Measurements from ENCODE around the gene EXD3. TPM values are rescaled to one million over a fixed set of nuclear protein-coding genes. Genes with fewer than 3 reads are reported as not detected.

EXD3 gene
- polyA plus RNA-seq, 4 donors: 8.4 to 26.9 (median 11.4) TPM

DNA sequence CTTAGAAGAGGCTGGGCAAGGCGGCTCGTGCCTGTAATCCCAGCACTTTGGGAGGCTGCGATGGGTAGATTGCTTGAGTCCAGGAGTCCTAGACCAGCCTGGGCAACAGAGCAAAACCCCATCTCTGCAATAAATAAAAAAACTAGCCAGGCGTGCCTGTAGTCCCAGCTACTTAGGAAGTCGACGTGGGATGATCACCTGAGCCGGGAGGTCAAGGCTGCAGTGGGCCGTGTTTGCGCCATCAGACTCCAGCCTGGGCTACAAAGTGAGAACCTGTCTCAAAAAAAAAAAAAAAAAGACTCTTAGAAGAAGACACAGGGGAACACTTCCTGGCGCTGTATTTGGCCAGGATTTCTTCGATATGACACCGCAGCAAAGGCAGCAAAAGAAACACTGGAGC, 97.2 kb downstream of the EXD3 start:
- no peak for DNase-seq (ENCODE audit: low read depth in 4 of 4, low spot score in 3 of 4)

DNA sequence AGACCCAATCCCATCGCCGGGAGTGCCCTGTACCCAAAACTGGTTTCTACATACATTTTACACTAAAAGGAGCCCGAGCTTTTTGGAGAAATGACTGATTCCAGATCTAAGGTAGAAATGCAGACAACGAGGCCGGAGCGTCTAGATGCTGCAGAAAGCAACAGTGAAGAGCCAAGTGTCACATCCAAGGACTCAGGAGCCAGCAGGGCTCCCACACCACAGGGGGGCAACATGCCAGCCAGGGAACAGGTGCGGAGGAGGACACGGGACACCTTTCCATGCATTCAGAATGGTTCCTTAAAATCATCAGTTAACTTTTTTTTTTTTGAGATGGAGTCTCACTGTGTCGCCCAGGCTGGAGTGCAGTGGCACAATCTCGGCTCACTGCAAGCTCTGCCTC, 97.8 kb downstream of the EXD3 start:
- DNase-seq (ENCODE audit: low read depth in 4 of 4, low spot score in 3 of 4): no peak

DNA sequence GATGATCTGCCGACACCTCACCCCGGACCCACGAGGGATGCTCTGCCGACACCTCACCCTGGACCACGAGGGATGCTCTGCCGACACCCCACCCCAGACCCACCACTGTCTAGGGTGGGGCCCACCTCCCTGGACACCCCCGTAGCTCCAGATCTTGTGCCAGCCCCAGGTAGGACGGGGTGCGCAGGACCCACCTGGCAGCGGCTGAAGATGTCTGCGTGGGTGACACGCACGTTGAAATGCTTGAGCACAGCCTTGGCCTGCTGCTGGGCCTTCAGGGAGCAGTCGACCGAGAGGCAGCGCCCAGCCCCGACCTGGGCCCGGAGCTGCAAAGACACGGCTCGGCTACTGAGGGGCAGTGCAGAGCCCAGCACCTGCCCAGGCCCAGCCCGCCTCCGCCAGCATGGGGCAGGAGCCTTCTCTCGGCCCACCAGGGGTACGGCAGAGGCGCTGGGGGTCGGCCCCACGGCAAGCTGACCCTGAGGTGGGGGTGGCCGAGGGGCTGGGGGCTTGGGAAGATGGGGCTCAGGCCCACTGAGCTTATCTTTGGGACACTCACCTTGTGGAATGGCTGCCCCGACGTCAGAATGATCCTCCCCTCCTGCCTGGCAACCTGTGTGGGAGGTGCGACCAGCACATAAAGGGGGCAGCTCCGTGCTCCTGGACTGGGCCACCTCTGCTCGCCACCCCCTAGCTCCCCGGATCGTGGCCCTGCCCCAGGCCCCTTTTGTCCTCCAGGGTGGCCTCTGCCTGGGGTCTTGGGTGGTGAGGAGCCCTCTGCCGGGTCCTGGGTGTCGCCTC, 99.2 kb downstream of the EXD3 start:
- DNase-seq (ENCODE audit: low read depth in 4 of 4, low spot score in 3 of 4): no peak

DNA sequence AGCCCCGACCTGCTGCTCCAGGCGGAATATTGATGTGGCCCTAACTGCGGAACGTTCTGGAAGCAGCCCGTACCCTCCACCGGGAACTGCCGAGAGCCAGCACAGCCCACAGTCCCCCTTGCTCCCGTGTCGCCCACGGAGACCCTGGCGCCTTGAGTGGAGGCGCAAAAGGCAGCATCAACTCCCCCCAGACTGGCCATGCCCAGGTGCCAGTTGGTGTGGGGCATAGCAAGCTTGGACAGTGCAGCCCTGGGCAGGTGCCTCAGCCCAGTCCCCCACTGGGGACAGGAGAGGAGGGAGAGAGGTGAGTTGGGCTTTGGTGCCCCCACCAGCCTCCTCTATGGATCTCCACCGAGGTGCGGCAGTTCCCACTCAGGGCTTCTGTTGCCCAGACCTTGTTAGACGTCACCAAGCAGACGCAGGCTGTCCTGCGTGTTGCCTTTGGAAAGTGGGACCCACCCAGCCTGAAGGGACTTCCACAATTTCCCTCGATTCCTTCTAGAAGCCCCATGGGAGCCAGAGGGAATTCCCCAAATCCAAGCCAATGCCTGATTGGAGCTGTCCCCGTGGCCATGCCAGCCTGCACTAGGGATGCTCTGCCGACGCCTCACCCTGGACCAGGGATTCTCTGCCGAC, 101.1 kb downstream of the EXD3 start:
- no peak for DNase-seq (ENCODE audit: low read depth in 4 of 4, low spot score in 3 of 4)

DNA sequence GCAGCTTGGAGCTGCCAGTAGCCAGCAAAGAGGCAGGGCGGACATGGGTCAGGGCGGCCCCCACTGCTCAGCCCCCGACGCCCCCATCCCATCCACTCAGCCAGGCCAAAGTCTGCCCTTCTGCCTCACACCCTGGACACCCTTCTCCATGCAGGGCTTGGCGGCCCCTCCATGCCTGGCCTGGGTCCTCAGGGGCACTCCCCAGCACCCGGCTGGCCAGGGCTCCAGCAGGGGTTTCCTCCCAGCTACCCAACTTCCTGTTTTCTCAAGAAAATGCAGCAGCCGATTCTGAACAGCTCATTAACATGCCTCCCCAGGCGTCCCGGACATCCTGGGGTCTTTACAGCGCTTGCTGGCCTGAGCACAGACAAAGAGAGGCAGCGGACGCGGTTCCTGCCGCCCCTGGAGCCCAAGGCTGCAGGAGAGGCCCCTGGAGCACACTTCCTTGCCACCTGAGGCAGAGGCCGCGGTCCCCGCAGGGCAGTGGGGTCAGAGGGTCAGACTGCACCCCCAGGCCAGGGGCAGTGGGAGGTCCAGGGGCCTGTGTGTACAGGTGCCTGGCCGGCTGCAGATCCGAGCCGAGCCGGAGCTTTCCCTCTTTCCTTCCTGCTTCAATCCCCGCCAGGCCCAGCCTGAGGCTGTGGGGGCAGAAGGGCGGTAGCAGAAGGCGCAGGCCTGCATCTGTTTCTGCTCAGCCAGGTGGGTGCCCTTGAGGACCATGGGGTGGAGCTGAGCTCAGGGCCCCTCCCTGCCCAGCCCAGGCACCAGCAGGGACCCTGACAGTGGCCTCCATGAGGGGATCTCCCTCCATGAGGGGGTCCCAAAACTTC, 102.2 kb downstream of the EXD3 start:
- no peak for DNase-seq (ENCODE audit: low read depth in 4 of 4, low spot score in 3 of 4)

DNA sequence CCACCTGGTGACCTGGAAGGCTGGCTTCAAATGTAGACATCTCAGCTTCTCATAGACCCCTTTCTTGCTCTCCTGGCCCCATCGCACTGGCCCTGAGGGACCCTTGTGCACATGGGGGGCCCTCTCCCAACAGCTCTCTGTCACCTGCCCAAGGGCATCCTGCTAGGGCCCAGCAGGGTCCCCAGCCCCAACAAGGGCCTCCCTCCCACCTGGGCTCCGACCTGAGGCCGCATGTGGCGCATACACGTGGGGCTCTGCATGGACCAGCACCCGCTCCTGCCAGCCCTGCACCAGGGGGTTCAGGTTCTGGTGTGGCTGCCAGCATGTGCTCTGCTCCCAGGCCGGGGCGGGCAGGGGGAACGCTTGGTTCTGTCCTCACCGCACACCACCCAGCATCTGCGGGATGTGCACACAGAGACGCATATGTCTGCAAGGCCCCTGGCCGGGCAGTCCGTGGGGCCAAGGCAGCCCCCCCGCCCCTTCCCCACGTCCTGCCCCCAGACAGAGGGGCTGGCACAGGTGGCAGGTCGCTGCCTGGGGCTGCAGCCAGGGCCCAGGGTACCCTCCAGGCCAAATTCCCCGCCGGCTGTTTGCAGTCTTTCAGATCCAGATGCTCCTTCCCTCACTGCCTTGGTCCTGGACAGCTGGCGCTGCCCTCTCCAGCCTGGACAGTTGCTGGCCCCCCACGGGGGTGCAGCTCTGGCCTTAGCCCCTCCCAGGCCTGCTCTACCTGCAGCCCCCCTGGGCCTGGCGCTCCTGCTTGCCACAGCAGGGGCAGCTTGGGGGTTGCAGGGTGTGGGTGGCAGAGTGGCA, 103.0 kb downstream of the EXD3 start:
- no peak for DNase-seq (ENCODE audit: low read depth in 4 of 4, low spot score in 3 of 4)

DNA sequence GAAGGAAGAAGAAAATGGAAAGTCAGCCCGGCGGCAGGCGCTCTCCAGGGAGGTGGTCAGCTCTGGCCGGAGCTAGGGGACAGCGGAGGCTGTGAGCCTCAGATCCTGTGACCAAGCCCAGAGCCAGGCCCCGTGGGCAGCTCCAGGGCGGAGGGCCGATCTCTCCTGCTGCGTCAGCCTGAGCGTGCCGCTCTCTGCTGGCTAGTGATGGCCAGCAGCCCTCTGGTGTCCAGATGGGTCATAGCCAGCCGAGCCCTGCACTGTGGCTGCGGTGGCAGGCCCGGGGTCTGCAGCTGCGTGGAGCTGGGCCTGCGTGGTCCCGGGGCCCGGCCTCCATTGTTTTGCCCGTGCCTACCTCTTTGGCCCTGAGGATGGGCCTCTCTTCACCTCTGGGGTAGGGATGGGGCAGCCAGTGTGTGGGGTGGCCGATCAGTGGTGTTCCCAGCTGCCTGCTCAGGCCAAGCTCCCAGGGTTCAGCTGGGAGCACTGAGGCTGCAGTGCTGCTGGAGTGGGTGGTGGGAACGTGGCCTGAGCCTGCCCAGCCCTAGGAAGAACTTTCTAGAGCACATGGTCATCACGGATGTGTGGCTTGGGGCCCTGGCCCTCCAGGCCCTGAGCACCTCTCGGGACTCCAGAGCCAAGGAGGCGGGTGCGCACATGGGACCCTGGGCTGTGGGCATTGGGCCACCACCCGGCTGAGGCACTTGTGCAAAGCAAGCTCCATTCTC, 103.8 kb downstream of the EXD3 start:
- DNase-seq (ENCODE audit: low read depth in 4 of 4, low spot score in 3 of 4): no peak

DNA sequence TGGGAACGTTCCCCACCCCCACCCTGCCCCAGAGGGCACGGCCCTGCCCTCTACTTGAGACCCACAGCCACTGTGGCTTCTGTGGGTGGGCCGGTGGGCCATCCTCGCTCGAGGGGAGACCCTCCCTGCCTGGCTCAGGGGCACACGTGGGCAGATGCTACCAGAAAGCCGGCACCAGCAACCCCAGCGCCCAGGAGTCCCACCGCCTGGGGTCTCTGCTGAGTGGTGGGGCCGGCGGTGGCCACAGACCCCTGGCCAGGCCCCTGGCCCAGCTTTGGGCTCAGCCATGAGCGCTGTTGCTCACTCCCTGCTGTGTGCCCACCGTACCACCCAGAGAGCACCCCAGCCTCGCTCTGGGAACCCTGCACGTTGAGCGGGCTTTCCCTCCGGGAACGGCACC, 104.4 kb downstream of the EXD3 start:
- DNase-seq (ENCODE audit: low read depth in 4 of 4, low spot score in 3 of 4): no peak

DNA sequence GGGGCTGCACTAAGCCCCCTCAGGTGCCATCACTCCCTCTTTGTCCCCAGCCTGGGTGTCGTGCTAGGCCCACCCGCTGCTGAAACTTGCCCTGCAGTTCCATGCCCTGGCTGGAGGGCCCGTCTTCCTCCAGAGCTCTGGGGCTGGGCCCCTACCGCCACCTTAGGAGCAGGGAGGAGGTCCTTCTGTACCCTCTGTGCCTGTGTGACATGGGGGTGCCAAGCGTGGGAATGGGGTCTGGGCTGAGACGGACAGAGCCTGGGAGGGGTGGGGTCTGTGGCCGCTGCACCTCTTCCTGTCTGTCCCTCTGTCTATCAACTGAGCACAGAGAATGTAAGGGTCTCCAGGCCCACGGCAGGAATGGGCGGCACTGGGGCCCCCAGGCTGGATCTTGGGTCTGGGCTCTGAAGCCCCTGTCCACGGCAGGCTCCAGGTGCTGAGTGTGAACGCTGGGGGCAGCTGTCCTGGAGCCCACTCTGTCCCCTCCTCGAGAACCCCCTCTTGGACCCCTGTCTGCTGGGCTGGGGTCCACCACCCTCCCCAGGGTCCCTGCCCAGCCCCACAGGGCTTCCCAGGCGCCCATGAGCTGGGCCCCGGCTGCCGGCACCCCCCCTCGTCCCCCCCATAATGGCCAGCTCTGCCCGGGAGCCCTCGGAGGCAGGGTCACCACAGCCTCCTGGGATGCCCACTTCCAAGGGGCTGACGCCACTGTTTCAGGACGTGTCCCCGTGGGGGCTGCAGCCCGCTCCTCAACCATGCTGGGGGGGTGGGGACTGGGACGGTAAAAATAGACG, 105.0 kb downstream of the EXD3 start:
- DNase-seq (ENCODE audit: low read depth in 4 of 4, low spot score in 3 of 4): no peak

DNA sequence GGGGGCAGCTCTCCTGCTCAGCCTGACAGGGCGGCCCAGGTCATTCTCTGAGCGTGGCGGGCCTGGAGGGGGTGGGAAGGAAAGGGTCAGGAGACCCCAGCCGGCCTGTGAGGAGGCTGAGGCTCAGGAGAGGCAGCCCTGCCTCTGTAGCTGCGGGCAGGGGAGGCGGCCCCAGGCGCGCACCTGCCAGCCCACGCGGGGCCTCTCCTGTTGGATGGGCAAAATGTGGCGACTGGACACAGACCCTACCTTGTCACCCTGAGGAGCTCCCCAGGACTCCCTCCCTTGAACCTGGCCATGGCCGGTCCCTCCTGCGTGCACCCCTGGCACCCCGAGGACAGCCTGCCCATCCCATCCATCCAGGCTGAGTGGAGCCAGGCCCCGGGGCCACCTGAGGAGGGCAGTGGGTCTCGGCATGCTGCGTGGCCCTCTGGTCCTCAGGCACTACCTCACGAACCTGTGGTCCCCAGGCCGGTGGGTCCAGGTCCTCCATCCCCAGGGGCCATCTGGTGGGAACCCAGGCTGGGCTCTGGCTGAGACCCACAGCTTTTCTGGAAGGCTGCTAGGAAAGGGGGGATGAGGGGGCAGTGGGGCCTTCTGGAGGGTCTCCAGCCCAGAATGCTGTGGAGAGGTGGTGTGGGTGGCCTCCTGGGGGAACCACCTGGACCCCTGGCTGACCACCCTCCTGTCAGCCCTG, 105.8 kb downstream of the EXD3 start:
- no peak for DNase-seq (ENCODE audit: low read depth in 4 of 4, low spot score in 3 of 4)

DNA sequence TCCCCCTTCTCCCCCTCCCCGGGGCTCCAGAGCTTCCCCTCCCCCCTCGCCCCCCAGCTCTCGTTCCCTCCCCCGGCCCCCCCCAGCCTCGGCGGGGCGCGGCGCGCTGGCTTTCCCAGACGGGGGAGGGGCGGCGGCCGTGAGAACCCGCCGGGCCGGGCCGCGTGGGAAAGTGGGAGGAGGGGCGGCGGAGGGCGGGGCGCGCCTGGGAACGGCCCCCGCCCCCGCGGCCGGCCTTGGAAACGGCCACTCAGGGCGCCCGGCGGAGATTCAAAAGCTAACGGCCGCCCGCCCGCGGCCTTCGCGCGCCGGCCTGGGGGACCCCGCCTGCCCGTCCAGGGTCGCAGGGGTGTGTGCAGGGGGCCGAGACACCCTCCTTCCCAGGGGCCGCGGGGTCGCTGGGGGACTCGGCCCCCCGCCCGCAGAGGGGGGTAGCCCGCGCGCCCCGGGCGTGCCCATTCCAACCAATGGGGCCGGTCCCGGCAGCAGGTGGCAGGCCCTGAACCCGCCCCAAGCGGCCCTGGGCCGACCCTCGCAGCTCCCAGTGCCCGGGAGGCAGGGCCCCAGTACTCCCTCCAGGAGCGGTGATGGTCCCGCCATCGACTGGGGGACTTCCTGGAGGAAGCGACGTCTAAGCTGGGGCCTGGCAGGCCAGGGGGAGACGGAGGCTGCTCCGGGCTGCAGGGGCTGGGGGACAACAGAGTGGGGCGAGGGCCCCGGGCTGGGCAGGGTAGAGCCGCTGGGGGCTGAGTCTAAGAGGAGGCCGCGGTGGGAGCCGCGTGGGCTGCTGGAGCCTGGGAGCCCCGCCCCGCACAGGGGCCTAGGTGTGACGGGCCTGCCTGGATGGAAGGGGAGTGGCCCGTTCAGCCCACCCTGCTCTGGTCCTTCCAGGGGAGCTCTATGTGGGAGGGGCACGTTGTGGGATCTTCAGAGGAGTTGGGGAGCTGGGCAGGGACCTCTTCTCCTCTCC, 106.7 kb downstream of the EXD3 start:
- DNase-seq (ENCODE audit: low read depth in 4 of 4, low spot score in 3 of 4): no peak

DNA sequence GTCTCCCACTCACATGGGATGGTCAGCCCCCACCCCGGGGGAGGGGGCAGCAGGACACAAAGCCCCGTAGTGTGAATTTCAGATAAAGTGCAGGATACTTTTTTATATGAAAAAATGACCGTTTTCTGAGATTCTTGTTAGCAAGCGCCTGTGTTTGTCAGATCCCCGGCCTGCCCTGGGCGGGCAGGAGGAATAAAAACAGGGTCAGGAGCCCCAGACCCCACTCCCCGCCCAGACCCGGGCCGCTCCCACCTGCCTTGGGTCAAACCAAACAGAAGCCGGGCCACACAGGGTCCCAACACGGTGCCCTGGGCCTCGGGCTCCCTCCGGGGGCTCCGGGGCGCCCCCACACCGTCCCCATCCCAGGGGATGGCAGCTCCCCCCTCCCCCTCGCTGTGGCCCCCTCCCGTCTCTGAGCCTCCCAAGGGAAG, 107.4 kb downstream of the EXD3 start:
- DNase-seq (ENCODE audit: low read depth in 4 of 4, low spot score in 3 of 4): no peak

DNA sequence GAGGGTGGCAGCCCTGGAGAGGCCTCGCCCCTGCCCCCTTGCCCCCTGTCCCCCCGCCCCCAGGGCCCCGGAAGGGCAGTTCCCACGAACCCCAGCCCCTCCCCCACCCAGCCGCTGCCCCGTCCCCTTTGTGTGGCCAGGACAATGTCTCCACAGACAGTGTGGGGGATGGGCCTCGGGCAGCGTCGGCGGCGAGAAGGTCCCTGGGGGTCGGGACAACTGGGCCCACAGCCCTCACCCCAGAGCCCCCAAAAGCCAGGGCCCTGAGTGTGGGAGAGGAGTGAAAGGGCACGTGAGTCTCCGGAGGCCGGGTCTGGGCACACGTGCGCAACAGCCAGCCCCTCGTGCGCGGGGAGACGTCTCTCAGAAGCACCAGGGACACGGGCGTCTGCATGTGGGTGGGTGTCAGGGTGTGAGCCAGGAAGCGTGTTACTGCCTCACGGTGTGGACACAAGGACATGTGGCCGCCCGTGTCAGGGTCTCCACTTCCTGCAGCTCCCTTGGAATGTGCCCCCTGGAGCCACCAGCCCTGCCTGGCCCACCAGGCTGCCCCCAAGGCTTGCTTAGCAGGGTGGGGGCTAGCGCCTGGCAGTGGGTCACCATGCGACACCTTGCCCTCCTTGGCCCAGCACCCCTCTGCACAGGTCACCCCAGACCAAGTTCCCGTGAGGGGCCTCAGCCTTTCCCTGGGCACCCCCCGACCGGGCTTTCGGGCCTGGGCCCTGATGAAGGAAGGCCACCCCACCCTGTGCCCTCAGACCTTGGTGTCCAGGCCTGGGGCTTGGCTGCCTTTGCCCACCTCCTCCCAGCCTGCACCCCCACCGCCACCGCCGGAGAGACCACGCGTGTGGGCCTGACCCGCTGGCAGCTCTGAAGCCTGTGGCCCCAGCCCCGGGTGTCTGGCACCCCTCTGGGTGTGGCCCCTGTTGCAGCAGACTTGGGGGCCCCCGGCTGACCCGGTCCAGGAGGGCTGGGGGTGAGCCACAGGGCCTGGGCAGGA, 108.1 kb downstream of the EXD3 start:
- no peak for DNase-seq (ENCODE audit: low read depth in 4 of 4, low spot score in 3 of 4)

DNA sequence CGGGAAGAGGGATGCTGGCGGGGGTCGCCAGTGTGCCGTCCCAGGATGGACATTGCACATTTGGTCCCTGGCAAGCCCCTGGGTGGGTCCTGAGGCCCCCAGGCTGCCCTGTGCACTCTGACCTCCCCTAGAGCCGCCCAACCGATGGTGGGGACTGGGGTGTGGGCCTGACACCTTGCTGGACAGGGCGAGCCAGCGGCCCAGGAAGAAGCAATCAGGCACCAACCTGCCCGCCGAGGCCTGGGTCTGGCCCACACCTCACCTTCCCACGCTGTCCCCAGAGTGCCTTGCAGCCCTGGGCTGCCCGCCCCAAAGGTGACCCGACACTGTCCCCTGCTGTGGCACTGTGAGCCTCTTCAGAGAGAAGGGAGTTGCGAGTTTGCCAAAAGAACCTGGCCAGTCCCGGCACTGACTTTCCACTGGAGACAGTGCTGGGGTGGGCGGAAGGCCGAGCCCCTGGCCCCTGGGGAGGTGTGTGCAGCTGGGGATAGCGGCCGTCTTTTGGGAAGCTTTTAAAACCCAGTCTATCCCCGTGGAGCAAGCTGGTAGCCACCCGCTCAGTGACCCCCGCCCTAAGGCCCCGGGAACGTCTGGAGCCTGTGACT, 108.9 kb downstream of the EXD3 start:
- DNase-seq (ENCODE audit: low read depth in 4 of 4, low spot score in 3 of 4): no peak

DNA sequence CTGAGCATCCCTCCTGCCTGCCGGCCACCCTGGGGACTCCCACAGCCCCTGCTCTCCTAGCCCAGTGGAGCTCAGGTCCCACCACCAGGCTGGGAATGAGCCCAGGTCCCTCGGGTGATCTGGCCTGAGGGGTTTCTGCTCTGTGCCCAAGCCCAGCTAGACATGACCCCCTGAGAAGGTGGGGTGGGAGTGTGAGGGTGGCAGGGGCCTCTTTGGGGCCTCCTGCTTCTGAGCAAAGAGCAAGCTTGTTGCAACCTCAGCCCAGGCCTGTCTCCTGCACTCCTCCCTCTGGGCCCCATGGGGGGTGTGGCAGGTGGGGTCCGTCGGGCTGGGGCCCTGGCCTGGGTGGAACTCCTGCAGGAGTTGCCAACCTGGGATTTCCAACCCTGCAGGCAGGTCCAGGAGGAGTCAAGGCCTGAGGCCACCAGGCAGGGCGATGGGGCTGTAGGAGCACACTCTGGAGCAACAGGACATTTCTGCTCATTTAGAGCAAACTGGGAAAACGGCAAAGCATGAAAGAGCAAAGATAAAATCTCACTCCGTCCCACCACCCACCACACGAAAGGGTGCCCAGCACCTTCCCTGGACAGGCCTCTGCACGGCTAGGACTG, 109.5 kb downstream of the EXD3 start:
- DNase-seq (ENCODE audit: low read depth in 4 of 4, low spot score in 3 of 4): no peak

All from left renal pelvis (tissue), 4 donors.